Subcutaneous abdominal adipose tissue (tissue), 5 donors: Measurements from ENCODE around the gene VAV3.
"Not testable (repeated sequence)": the region's sequence is repeated elsewhere in the genome, so short reads cannot be mapped to it uniquely, and the experiment has no call there.

ENCODE experiments used
- H3K27ac ChIP-seq: one replicate; pipeline ENCODE4 v1.7.0; 2013; ENCODE audit warnings: low read depth, mild to moderate bottlenecking, inconsistent platforms, low read length, moderate library complexity
- H3K27me3 ChIP-seq, 5 donors: one replicate each; pipeline ENCODE4 v1.7.0; 2013; ENCODE audit warnings: low read length in 5 of 5, inconsistent platforms in 1 of 5; ENCODE audit not compliant: control insufficient read depth in 5 of 5, insufficient read depth in 4 of 5
- H3K36me3 ChIP-seq, 5 donors: one replicate each; pipeline ENCODE4 v1.7.0; 2013; ENCODE audit warnings: low read length in 5 of 5; ENCODE audit not compliant: control insufficient read depth in 5 of 5, insufficient read depth in 5 of 5
- H3K4me1 ChIP-seq, 5 donors: one replicate each; pipeline ENCODE4 v1.7.0; 2013; ENCODE audit warnings: low read length in 5 of 5, mild to moderate bottlenecking in 3 of 5, moderate library complexity in 1 of 5; ENCODE audit not compliant: control insufficient read depth in 5 of 5, insufficient read depth in 5 of 5
- H3K4me3 ChIP-seq, 5 donors: one replicate each; pipeline ENCODE4 v1.7.0; 2013; ENCODE audit warnings: low read length in 5 of 5, low read depth in 1 of 5
- H3K9ac ChIP-seq, 5 donors: one replicate each; pipeline ENCODE4 v1.7.0; 2013; ENCODE audit warnings: low read length in 5 of 5, mild to moderate bottlenecking in 4 of 5, moderate library complexity in 3 of 5
- H3K9me3 ChIP-seq, 5 donors: one replicate each; pipeline ENCODE4 v1.7.0; 2013; ENCODE audit warnings: low read length in 5 of 5; ENCODE audit not compliant: control insufficient read depth in 5 of 5
- donor health status: healthy.
- donor health status: healthy.
- donor health status: healthy.
- donor health status: healthy.
- donor health status: healthy.

VAV3 gene

DNA sequence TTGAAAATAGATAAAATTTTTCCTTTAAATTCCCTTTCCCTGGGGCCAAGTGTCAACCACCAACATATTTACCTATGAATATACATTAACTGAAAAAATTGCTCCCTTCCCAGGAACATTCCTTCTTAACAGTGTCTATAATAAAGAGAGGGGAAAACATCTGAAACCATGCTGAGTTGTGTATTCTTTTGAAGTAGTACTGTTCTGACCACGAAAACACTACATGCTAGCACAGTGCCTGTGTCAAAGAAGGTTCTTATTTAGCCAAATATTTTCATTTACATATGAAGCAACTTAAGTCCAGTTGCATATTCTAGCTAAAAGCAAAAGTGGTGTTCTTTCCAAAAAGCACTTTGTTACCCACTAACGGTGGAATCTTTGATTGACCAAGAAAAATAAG lies 311.2 kb downstream of the VAV3 start:
- Histone ChIP-seq H3K9me3 (no peaks in the 10 kb centered on the region), H3K4me1 (no peaks in the 10 kb centered on the region), H3K27me3 (no peaks in the 10 kb centered on the region), H3K36me3 (no peaks in the 10 kb centered on the region), H3K4me3 (no peak overlapping the region), H3K27ac (no peak overlapping the region), H3K9ac (no peak overlapping the region)

GRCh38 chr1:107653005-107653404 lies 312.0 kb downstream of the VAV3 start:
- Histone ChIP-seq H3K4me3 (no peak overlapping the region), H3K36me3 (no peaks in the 10 kb centered on the region)

DNA sequence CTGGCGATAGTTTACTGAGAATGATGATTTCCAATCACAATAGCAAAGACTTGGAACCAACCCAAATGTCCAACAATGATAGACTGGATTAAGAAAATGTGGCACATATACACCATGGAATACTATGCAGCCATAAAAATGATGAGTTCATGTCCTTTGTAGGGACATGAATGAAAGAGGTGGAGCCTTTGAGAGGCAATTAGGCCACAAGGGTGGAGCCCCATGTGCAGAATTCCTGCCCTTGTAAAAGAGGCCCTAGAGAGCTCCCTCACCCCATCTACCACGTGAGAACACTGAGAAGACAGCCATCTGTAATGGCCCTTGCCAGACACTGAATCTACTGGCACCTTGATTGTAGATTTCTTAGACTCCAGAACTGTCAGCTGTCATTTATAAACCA lies 314.2 kb downstream of the VAV3 start:
- H3K9me3 ChIP-seq, H3K4me3 ChIP-seq, H3K4me1 ChIP-seq, H3K36me3 ChIP-seq, H3K27ac ChIP-seq, H3K9ac ChIP-seq, H3K27me3 ChIP-seq: not testable (repeated sequence)

More at GRCh38 chr1:107653005-107653404, 312.0 kb downstream of the VAV3 start:
- no peaks in the 10 kb centered on the region for H3K4me1 ChIP-seq
- H3K9ac ChIP-seq: no peak overlapping the region
- no peaks in the 10 kb centered on the region for H3K27me3 ChIP-seq
- no peak overlapping the region for H3K27ac ChIP-seq
- no peaks in the 10 kb centered on the region for H3K9me3 ChIP-seq

- H3K9ac ChIP-seq: no peak overlapping the region
- H3K27me3 ChIP-seq: no peaks in the 10 kb centered on the region
- peaks cover 0 to 13% (median 6%) of the 10 kb centered on the region in 5 donors for H3K4me1 ChIP-seq
- no peak overlapping the region for H3K4me3 ChIP-seq
- H3K9me3 ChIP-seq: no peaks in the 10 kb centered on the region
- H3K27ac ChIP-seq: no peak overlapping the region
- no peaks in the 10 kb centered on the region for H3K36me3 ChIP-seq
Observed at GRCh38 chr1:107649023-107649422, 316.0 kb downstream of the VAV3 start.

DNA sequence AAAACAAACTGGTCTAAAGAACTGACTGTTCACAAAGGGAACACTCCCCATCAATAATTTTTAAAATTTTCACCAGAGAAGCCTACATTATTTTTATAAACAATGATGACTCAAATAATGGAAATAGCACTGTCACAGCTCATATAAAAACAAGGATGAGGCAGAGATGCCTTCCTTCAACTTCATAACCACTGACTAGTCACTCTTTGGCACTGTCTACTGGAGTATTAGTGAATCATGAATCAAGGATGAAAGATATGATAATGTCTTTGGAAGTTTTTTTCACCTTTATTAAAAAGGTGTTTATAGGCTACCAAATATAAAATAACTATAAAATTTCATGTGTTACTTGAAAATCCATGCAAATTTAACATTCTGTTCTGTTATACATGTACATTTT lies 316.9 kb downstream of the VAV3 start:
- Histone ChIP-seq H3K9ac (no peak overlapping the region), H3K4me3 (no peak overlapping the region), H3K9me3 (no peaks in the 10 kb centered on the region), H3K36me3 (no peaks in the 10 kb centered on the region), H3K27me3 (no peaks in the 10 kb centered on the region), H3K27ac (no peak overlapping the region), H3K4me1 (peaks cover 0 to 22% (median 14%) of the 10 kb centered on the region in 5 donors)

DNA sequence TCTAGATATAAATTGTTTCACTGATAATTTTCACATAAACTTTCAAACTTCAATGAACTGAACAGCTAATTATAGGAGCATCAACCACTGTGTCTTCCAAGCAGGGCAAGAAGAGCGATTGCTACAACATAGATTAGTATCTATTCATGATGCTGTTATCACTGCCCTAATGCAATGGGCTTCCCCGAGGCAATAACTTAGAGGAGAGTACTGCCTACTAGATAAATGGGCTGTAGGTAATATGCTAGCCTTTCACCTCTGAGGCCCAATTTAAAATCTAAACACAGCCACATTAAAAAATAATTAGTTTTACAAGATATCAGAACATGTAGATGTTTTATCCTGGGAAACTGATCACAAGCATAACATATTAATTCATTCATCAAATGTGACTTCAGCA lies 318.0 kb downstream of the VAV3 start:
- H3K9me3 ChIP-seq: no peaks in the 10 kb centered on the region
- H3K9ac ChIP-seq: no peak overlapping the region
- H3K4me3 ChIP-seq: no peak overlapping the region
- H3K27ac ChIP-seq: no peak overlapping the region
- H3K4me1 ChIP-seq: peaks cover 0 to 22% (median 14%) of the 10 kb centered on the region in 5 donors
- H3K27me3 ChIP-seq: no peaks in the 10 kb centered on the region
- no peaks in the 10 kb centered on the region for H3K36me3 ChIP-seq

- no peak overlapping the region for H3K9ac ChIP-seq
- no peaks in the 10 kb centered on the region for H3K27me3 ChIP-seq
- no peaks in the 10 kb centered on the region for H3K9me3 ChIP-seq
- H3K4me1 ChIP-seq: peaks cover 0 to 22% (median 14%) of the 10 kb centered on the region in 5 donors
- H3K4me3 ChIP-seq: no peak overlapping the region
- peak overlapping the region; percentile 38 for H3K27ac ChIP-seq
- no peaks in the 10 kb centered on the region for H3K36me3 ChIP-seq
Observed at GRCh38 chr1:107643766-107644165, 321.2 kb downstream of the VAV3 start.

GRCh38 chr1:107640207-107640606 lies 324.8 kb downstream of the VAV3 start:
- no peak overlapping the region for H3K9ac ChIP-seq

DNA sequence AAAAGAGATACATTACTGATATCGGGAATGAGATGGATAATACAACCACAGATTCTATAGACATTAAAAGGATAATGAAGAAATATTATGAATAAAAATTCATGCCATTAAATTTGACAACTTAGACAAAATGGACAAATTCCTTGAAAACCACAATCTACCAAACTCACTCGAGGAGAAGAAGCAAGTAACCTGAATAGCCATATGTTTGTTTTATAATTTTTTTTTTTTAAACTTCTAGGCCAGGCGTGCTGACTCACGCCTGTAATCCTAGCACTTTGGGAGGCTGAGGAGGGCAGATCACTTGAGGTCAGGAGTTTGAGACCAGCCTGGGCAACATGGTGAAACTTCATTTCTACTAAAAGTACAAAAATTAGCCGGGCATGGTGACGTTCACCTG lies 327.9 kb downstream of the VAV3 start:
- Histone ChIP-seq H3K9me3 (no peaks in the 10 kb centered on the region), H3K27ac (no peak overlapping the region), H3K9ac (no peak overlapping the region), H3K4me3 (no peak overlapping the region), H3K4me1 (no peaks in the 10 kb centered on the region), H3K27me3 (no peaks in the 10 kb centered on the region), H3K36me3 (no peaks in the 10 kb centered on the region)

More at GRCh38 chr1:107640207-107640606, 324.8 kb downstream of the VAV3 start:
- no peak overlapping the region for H3K4me3 ChIP-seq
- peaks cover 0 to 22% (median 14%) of the 10 kb centered on the region in 5 donors for H3K4me1 ChIP-seq
- H3K36me3 ChIP-seq: no peaks in the 10 kb centered on the region
- H3K9me3 ChIP-seq: no peaks in the 10 kb centered on the region
- no peaks in the 10 kb centered on the region for H3K27me3 ChIP-seq
- no peak overlapping the region for H3K27ac ChIP-seq

GRCh38 chr1:107633596-107633995 lies 331.4 kb downstream of the VAV3 start:
- Histone ChIP-seq H3K4me1 (no peaks in the 10 kb centered on the region), H3K9ac (no peak overlapping the region), H3K27ac (no peak overlapping the region), H3K36me3 (no peaks in the 10 kb centered on the region), H3K4me3 (no peak overlapping the region), H3K9me3 (no peaks in the 10 kb centered on the region), H3K27me3 (no peaks in the 10 kb centered on the region)
